Endothelial cell of umbilical vein (primary cell): ENCODE measurements around the gene WIZ. TPM values are rescaled to one million over a fixed set of nuclear protein-coding genes. Genes with fewer than 3 reads are reported as not detected.
A peak's percentile ranks its signal among the peaks of the same experiment; 100 is the strongest.

Experiments
- BruUV-seq: library from RNA; stranded (reverse); fragments of 400-500 nt; replicated peaks from 2 replicates; lab custom pipeline; 2021; lab: Mats Ljungman, UMichigan
- CTCF ChIA-PET: fragments of 300-600, 350-600 bp; sonication (Branson Sonifier 250); formaldehyde crosslinking; loops from one replicate; lab custom pipeline; 2021; ENCODE audit warnings: antibody characterized with exemption, inconsistent platforms; lab: Charles Lee
- POLR2A ChIA-PET: fragments of 300-600, 350-600 bp; sonication (Branson Sonifier 250); formaldehyde crosslinking; loops from one replicate; lab custom pipeline; 2021; ENCODE audit warnings: antibody characterized with exemption, inconsistent platforms; lab: Charles Lee
- DNase-seq: peaks from one replicate; pipeline ENCODE4 v3.0.0-alpha.2; 2011; ENCODE audit warnings: low read depth, low spot score
- FAIRE-seq: peaks from 2 replicates; lab custom pipeline; 2011; peaks lifted over from hg19 to GRCh38; lab: Jason Lieb, UNC
- H2AFZ ChIP-seq: 2 replicates; pipeline ENCODE4 v1.6.0; 2012; ENCODE audit warnings: low read depth, low read length, control low read depth, inconsistent platforms
- H3K27ac ChIP-seq: 2 replicates; pipeline ENCODE4 v1.5.1; 2011; ENCODE audit warnings: low read depth, mild to moderate bottlenecking, control low read depth, low read length, moderate library complexity; ENCODE audit not compliant: insufficient read depth
- H3K27me3 ChIP-seq, 2 experiments: 2 replicates each; pipeline versions ENCODE4 v1.6.0 to v1.6.1; 2011; ENCODE audit warnings: low read length in 2 of 2, mixed read lengths in 1 of 2; ENCODE audit not compliant: control insufficient read depth in 2 of 2, insufficient read depth in 2 of 2
- H3K36me3 ChIP-seq, 2 experiments: 2 replicates in 1 of 2; 3 replicates in 1 of 2; pipeline ENCODE4 v1.5.1; 2011; ENCODE audit warnings: low read length in 2 of 2, mild to moderate bottlenecking in 1 of 2, moderate library complexity in 1 of 2; ENCODE audit not compliant: control insufficient read depth in 2 of 2, insufficient read depth in 2 of 2; ENCODE audit errors: extremely low read depth in 1 of 2
- H3K4me1 ChIP-seq: 3 replicates; pipeline ENCODE4 v1.5.1; 2011; ENCODE audit warnings: mild to moderate bottlenecking, low read length; ENCODE audit not compliant: control insufficient read depth, insufficient read depth; ENCODE audit errors: extremely low read depth
- H3K4me2 ChIP-seq: 2 replicates; pipeline ENCODE4 v1.6.1; 2011; ENCODE audit warnings: low read length, control low read depth, mixed read lengths; ENCODE audit not compliant: insufficient read depth
- H3K4me3 ChIP-seq, 3 experiments: fragments of 200-600 bp in 1 of 3; sonication (generic), shearing (Covaris generic) in 1 of 3; replicated peaks in 1 of 3; 2 replicates each; pipeline ENCODE4 v1.5.1; 2011 to 2016; ENCODE audit warnings: control low read depth in 3 of 3, low read length in 3 of 3, mild to moderate bottlenecking in 2 of 3, inconsistent platforms in 1 of 3, low read depth in 1 of 3, moderate library complexity in 1 of 3; ENCODE audit not compliant: insufficient read depth in 1 of 3
- H3K79me2 ChIP-seq: 2 replicates; pipeline ENCODE4 v1.6.0; 2012; ENCODE audit warnings: low read length, inconsistent platforms; ENCODE audit not compliant: control insufficient read depth, insufficient read depth
- H3K9ac ChIP-seq: replicated peaks from 2 replicates; pipeline ENCODE3; 2011; ENCODE audit warnings: low read length, control low read depth; ENCODE audit not compliant: insufficient read depth; ENCODE audit errors: extremely low read depth
- H3K9me1 ChIP-seq: replicated peaks from 3 replicates; pipeline ENCODE4 v1.6.0; 2011; ENCODE audit warnings: mild to moderate bottlenecking, low read length; ENCODE audit not compliant: control insufficient read depth, insufficient read depth; ENCODE audit errors: extremely low read depth
- H3K9me3 ChIP-seq: replicated peaks from 2 replicates; pipeline ENCODE4 v1.5.1; 2012; ENCODE audit warnings: low read length, inconsistent platforms; ENCODE audit not compliant: control insufficient read depth, insufficient read depth
- H4K20me1 ChIP-seq: replicated peaks from 2 replicates; pipeline ENCODE3; 2011; ENCODE audit warnings: mild to moderate bottlenecking, low read length; ENCODE audit not compliant: control insufficient read depth, insufficient read depth; ENCODE audit errors: extremely low read depth
- EZH2 ChIP-seq: IDR thresholded peaks from 2 replicates; pipeline ENCODE4 v1.6.1; 2012; ENCODE audit warnings: borderline replicate concordance, low read depth, mild to moderate bottlenecking, moderate library complexity, low read length, inconsistent platforms; ENCODE audit not compliant: severe bottlenecking
- GATA2 ChIP-seq: IDR thresholded peaks from 2 replicates; pipeline ENCODE4 v1.7.0; 2011; ENCODE audit warnings: low read depth, mild to moderate bottlenecking, moderate library complexity, mixed read lengths, low read length; ENCODE audit not compliant: insufficient read length, insufficient read depth
- JUN ChIP-seq: IDR thresholded peaks from 2 replicates; pipeline ENCODE4 v1.6.1; 2011; ENCODE audit warnings: borderline replicate concordance, low read depth; ENCODE audit not compliant: insufficient read length, insufficient read depth
- MAX ChIP-seq: IDR thresholded peaks from 2 replicates; pipeline ENCODE4 v1.6.1; 2011; ENCODE audit not compliant: insufficient read depth, insufficient read length
- MYC ChIP-seq: IDR thresholded peaks from one replicate; pipeline ENCODE4 v1.6.1; 2011; ENCODE audit warnings: mild to moderate bottlenecking, low read depth, low read length
- POLR2A ChIP-seq: IDR thresholded peaks from 2 replicates; pipeline ENCODE4 v1.6.1; 2012; ENCODE audit warnings: low read depth, mild to moderate bottlenecking, control low read depth, low read length
- POLR2AphosphoS5 ChIP-seq: IDR thresholded peaks from 2 replicates; pipeline ENCODE4 v1.6.1; 2012; ENCODE audit warnings: low read depth, mild to moderate bottlenecking, control low read depth, low read length, moderate library complexity; ENCODE audit not compliant: insufficient read depth
- dilution Hi-C: fragments of 300-500 bp; cut with MboI; formaldehyde crosslinking; loops from one replicate; pipeline ENCODE4 v1.15.0; 2019; ENCODE audit warnings: low sequenced_read_pairs; ENCODE audit not compliant: extremely low pct_ligation_motif_present
- intact Hi-C: fragments of 100-400 bp; cut with micrococcal nuclease; formaldehyde crosslinking; loops from one replicate; pipeline ENCODE4 v1.10.0; 2022
- polyA plus RNA-seq, 4 experiments: library from polyadenylated mRNA; depleted of rRNA in 3 of 4; stranded (reverse) in 3 of 4; unstranded in 1 of 4; fragments of >200 nt; gene quantifications; 2 replicates each; pipeline versions ENCODE4 v1.2.1 to v1.2.3, GENCODE V29; 2011 to 2012; ENCODE audit warnings: missing spikeins in 1 of 4
- total RNA-seq: library from RNA; stranded (reverse); gene quantifications from 2 replicates; pipeline ENCODE4 v1.2.3, GENCODE V29; 2021
- TF ChIP-seq, protein P1 (sequence below), 2 donors: IDR thresholded peaks; 1 replicate in 1 of 2; 2 replicates in 1 of 2; pipeline ENCODE4 v1.5.1; 2011; ENCODE audit warnings: low read length in 2 of 2, mild to moderate bottlenecking in 2 of 2, moderate library complexity in 2 of 2, control low read depth in 1 of 2, inconsistent platforms in 1 of 2, low read depth in 1 of 2; ENCODE audit not compliant: insufficient read depth in 1 of 2; ENCODE audit errors: extremely low read depth in 1 of 2

Gene WIZ
- total and polyA plus RNA-seq, 2 donors (not counting 3 experiments of a cell fraction or from before 2014, with no cell fraction given): 21.0 to 47.2 TPM

- no TSS peak for BruUV-seq
- Histone ChIP-seq H3K79me2 (no peaks in the 10 kb centered on the region), H3K36me3 (no peaks in the 10 kb centered on the region), H3K27ac (no peak overlapping the region), H2AFZ (peak overlapping the region; percentile 96), H3K9me3 (no peaks in the 10 kb centered on the region), H3K4me3 (peak overlapping the region in 2 of 3 experiments; percentile 31 to 36), H3K27me3 (peaks cover 15 to 17% of the 10 kb centered on the region in 2 experiments), H4K20me1 (no peaks in the 10 kb centered on the region), H3K9ac (no peak overlapping the region), H3K4me1 (peaks cover 17% of the 10 kb centered on the region), H3K4me2 (peak overlapping the region; percentile 69), H3K9me1 (no peaks in the 10 kb centered on the region)
- dilution Hi-C loops: no loop called here
- POLR2A ChIA-PET: interaction anchor here (0.7 to 1.7 kb wide), 5 partner anchors 8 to 102 kb away, joined by 4 to 11 read pairs (median 5); partner anchors contain the start of gene AKAP8L
- FAIRE-seq: peak; percentile 18
- CTCF ChIA-PET: interaction anchor here (1.3 to 7.1 kb wide), 8 partner anchors 12 to 102 kb away, joined by 3 to 60 read pairs (median 10); partner anchors contain the start of genes AKAP8L and RASAL3
- peak; percentile 37 for DNase-seq
- no peak for TF ChIP-seq GATA2
- no peak for TF ChIP-seq JUN
- TF ChIP-seq, protein P1, sequence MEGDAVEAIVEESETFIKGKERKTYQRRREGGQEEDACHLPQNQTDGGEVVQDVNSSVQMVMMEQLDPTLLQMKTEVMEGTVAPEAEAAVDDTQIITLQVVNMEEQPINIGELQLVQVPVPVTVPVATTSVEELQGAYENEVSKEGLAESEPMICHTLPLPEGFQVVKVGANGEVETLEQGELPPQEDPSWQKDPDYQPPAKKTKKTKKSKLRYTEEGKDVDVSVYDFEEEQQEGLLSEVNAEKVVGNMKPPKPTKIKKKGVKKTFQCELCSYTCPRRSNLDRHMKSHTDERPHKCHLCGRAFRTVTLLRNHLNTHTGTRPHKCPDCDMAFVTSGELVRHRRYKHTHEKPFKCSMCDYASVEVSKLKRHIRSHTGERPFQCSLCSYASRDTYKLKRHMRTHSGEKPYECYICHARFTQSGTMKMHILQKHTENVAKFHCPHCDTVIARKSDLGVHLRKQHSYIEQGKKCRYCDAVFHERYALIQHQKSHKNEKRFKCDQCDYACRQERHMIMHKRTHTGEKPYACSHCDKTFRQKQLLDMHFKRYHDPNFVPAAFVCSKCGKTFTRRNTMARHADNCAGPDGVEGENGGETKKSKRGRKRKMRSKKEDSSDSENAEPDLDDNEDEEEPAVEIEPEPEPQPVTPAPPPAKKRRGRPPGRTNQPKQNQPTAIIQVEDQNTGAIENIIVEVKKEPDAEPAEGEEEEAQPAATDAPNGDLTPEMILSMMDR (IDR thresholded peaks at IDR 0.05; ENCODE audit: extremely low read depth in 1 of 2, insufficient read depth in 1 of 2, low read depth in 1 of 2, low read length in 2 of 2): peak; percentile 40 to 60
- no peak for TF ChIP-seq MYC
- TF ChIP-seq MAX: no peak
- no peak for TF ChIP-seq POLR2AphosphoS5
- TF ChIP-seq EZH2: no peak
- TF ChIP-seq POLR2A: no peak
- intact Hi-C loops: loop anchor here (1.0 kb wide), 1 partner anchor 20 kb away; no protein-coding TSS in a partner anchor
Observed at GRCh38 chr19:15453091-15453578, 3.4 kb upstream of the WIZ start.
